HepG2 (cell line): ENCODE results near the gene METTL4.

ENCODE experiments used
- CAMTA2 ChIP-seq: sonication (generic); formaldehyde crosslinking; IDR thresholded peaks from 2 replicates; pipeline ENCODE4 v1.4.0; 2020; ENCODE audit warnings: mild to moderate bottlenecking, missing genetic modification reagents, borderline replicate concordance
- CBX2 ChIP-seq, 2 experiments: fragments of 200-600 bp in 1 of 2; sonication (generic); formaldehyde crosslinking in 1 of 2; IDR thresholded peaks; 2 replicates each; pipeline versions ENCODE4 v1.7.0 to v1.8.1; 2018 to 2022; ENCODE audit warnings: low read depth in 2 of 2, low read length in 1 of 2, mild to moderate bottlenecking in 1 of 2, missing genetic modification reagents in 1 of 2
- CREB1 ChIP-seq, 2 experiments: fragments of 450-650 bp in 1 of 2; IDR thresholded peaks; 2 replicates each; pipeline ENCODE4 v1.6.1; 2016 to 2017; ENCODE audit warnings: control low read depth in 1 of 2, mild to moderate bottlenecking in 1 of 2, missing compliant biosample characterization in 1 of 2, missing genetic modification characterization in 1 of 2
- HNRNPK ChIP-seq: fragments of 200-400 bp; formaldehyde crosslinking; IDR thresholded peaks from 2 replicates; pipeline ENCODE4 v1.6.1; 2018; ENCODE audit warnings: low read length, low read depth, moderate library complexity, mild to moderate bottlenecking; ENCODE audit not compliant: poor library complexity, severe bottlenecking
- MTA3 ChIP-seq: sonication (generic); formaldehyde crosslinking; IDR thresholded peaks from 2 replicates; pipeline ENCODE4 v1.4.0; 2020; ENCODE audit warnings: missing genetic modification reagents
- NFIC ChIP-seq: IDR thresholded peaks from 2 replicates; pipeline ENCODE4 v1.6.1; 2012; ENCODE audit warnings: mild to moderate bottlenecking, low read length, inconsistent platforms
- PHF8 ChIP-seq: sonication (generic); formaldehyde crosslinking; IDR thresholded peaks from 2 replicates; pipeline ENCODE4 v1.5.0; 2020; ENCODE audit warnings: missing genetic modification reagents
- POLR2A ChIP-seq, 2 experiments: IDR thresholded peaks; 2 replicates each; pipeline ENCODE4 v1.6.1; 2011; ENCODE audit warnings: low read depth in 2 of 2, low read length in 2 of 2, mild to moderate bottlenecking in 1 of 2, moderate library complexity in 1 of 2; ENCODE audit not compliant: insufficient read depth in 1 of 2
- YY1 ChIP-seq: IDR thresholded peaks from 2 replicates; pipeline ENCODE4 v1.6.1; 2011; ENCODE audit warnings: low read length, low read depth, moderate library complexity, mild to moderate bottlenecking; ENCODE audit not compliant: insufficient read depth, insufficient replicate concordance
- ZNF775 ChIP-seq: sonication (generic); formaldehyde crosslinking; IDR thresholded peaks from 2 replicates; pipeline ENCODE4 v1.4.0; 2020; ENCODE audit warnings: missing genetic modification reagents, mild to moderate bottlenecking, moderate library complexity, borderline replicate concordance
- TF ChIP-seq, protein P1 (sequence below): sonication (generic); formaldehyde crosslinking; IDR thresholded peaks from 2 replicates; pipeline ENCODE4 v1.5.0; 2020; ENCODE audit warnings: mild to moderate bottlenecking, missing genetic modification reagents, moderate library complexity
- TF ChIP-seq, protein P2 (sequence below): sonication (generic); formaldehyde crosslinking; IDR thresholded peaks from 2 replicates; pipeline ENCODE4 v1.4.0; 2020; ENCODE audit warnings: missing genetic modification reagents

DNA sequence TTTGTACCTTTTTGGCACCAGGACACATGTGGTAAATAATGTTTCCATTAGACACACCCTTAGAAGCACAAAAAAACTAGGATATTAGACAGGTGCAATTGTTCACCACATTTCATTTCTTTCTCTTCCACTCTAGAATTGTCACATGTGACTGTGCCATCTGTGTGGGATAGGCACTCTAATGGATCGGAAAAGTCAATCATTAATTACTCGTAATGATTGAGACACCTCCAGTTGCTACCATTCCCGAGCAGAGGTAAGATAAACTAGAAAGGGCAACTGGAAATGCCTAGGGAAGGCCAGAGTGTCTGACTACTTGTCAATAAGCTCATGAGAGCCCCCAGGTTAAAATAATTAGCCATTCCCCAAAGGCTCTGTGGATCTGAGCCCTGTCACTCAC is 59.9 kb downstream of the METTL4 start:
- TF ChIP-seq ZNF775 (CRISPR knock-in tag) (no peak), POLR2A (IDR thresholded peaks at IDR 0.05; ENCODE audit: insufficient read depth in 1 of 2, low read depth in 2 of 2, low read length in 2 of 2) (no peak), CBX2 (IDR thresholded peaks at IDR 0.05; ENCODE audit: low read depth, low read length) (no peak), CBX2 (CRISPR knock-in tag; IDR thresholded peaks at IDR 0.05; ENCODE audit: low read depth) (no peak), MTA3 (CRISPR knock-in tag) (no peak), PHF8 (CRISPR knock-in tag) (no peak), CAMTA2 (CRISPR knock-in tag) (no peak), YY1 (no peak), HNRNPK (no peak), CREB1 (IDR thresholded peaks at IDR 0.05) (no peak), CREB1 (CRISPR knock-in tag; IDR thresholded peaks at IDR 0.05) (no peak), NFIC (no peak)
- TF ChIP-seq, protein P1, sequence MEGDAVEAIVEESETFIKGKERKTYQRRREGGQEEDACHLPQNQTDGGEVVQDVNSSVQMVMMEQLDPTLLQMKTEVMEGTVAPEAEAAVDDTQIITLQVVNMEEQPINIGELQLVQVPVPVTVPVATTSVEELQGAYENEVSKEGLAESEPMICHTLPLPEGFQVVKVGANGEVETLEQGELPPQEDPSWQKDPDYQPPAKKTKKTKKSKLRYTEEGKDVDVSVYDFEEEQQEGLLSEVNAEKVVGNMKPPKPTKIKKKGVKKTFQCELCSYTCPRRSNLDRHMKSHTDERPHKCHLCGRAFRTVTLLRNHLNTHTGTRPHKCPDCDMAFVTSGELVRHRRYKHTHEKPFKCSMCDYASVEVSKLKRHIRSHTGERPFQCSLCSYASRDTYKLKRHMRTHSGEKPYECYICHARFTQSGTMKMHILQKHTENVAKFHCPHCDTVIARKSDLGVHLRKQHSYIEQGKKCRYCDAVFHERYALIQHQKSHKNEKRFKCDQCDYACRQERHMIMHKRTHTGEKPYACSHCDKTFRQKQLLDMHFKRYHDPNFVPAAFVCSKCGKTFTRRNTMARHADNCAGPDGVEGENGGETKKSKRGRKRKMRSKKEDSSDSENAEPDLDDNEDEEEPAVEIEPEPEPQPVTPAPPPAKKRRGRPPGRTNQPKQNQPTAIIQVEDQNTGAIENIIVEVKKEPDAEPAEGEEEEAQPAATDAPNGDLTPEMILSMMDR (CRISPR knock-in tag) = no peak
- TF ChIP-seq, protein P2, sequence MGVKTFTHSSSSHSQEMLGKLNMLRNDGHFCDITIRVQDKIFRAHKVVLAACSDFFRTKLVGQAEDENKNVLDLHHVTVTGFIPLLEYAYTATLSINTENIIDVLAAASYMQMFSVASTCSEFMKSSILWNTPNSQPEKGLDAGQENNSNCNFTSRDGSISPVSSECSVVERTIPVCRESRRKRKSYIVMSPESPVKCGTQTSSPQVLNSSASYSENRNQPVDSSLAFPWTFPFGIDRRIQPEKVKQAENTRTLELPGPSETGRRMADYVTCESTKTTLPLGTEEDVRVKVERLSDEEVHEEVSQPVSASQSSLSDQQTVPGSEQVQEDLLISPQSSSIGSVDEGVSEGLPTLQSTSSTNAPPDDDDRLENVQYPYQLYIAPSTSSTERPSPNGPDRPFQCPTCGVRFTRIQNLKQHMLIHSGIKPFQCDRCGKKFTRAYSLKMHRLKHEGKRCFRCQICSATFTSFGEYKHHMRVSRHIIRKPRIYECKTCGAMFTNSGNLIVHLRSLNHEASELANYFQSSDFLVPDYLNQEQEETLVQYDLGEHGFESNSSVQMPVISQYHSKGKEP = no peak
